ENCODE data around the gene GOPC. TPM values are rescaled to one million over a fixed set of nuclear protein-coding genes. Genes with fewer than 3 reads are reported as not detected.
A peak's percentile ranks its signal among the peaks of the same experiment; 100 is the strongest.

GOPC gene
- polyA plus RNA-seq, 1 donor from 2014 or later = 69.2 TPM

DNA sequence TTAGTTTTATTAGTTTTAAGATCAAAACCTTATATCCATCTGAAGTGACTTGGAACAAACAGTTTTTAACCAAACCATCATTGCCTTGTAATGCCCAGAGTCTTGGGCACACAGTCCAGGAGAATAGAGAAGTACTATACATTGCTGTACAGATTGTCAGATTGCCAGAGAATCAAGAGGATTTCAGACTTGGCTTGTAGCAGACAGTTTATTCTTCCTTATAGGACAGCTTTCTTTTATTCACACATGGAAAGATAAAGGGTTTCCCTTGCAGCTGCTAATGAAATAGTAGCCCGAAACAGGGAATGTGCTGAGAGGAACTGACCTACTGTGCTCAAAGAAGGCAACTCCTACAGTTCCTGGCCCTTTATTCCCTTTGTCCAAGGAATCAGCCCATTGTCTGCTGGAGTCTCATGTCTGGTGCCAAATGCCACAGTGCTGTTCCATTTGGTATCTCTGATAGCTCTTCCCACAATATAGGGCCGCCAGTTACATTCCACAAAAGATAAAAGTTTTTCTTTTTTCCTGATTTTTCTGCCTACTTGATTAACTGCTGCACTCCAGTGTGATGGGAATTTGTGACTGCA is 89.2 kb downstream of the GOPC start:
- H2AFZ ChIP-seq (ENCODE audit: low read depth, low read length) = no peak overlapping the region
- H3K9me3 ChIP-seq (ENCODE audit: low read length) = no peaks in the 10 kb centered on the region
- H3K9me2 ChIP-seq (ENCODE audit: insufficient read depth, low read length) = no peaks in the 10 kb centered on the region
- H3K36me3 ChIP-seq (ENCODE audit: insufficient read depth, low read length) = no peaks in the 10 kb centered on the region
- no peak overlapping the region for H3K27ac ChIP-seq (ENCODE audit: low read length)
- no peaks in the 10 kb centered on the region for H3K79me2 ChIP-seq (replicated peaks; ENCODE audit: insufficient read depth, low read length)
- H3F3A ChIP-seq (ENCODE audit: insufficient read depth, low read length, poor library complexity, severe bottlenecking) = no peaks in the 10 kb centered on the region
- H3K4me2 ChIP-seq (ENCODE audit: low read length) = no peak overlapping the region
- TF ChIP-seq TAF1 (IDR thresholded peaks at IDR 0.05; ENCODE audit: low read depth) = no peak
- no peak for TF ChIP-seq SMC3 (conservative IDR thresholded peaks at IDR 0.05; ENCODE audit: poor library complexity)
- no peak for TF ChIP-seq MXI1 (conservative IDR thresholded peaks at IDR 0.05; ENCODE audit: poor library complexity, severe bottlenecking)
- TF ChIP-seq POLR2AphosphoS5 (IDR thresholded peaks at IDR 0.05) = no peak
- no peak for TF ChIP-seq RAD21 (conservative IDR thresholded peaks at IDR 0.05)
- TF ChIP-seq, protein P1, sequence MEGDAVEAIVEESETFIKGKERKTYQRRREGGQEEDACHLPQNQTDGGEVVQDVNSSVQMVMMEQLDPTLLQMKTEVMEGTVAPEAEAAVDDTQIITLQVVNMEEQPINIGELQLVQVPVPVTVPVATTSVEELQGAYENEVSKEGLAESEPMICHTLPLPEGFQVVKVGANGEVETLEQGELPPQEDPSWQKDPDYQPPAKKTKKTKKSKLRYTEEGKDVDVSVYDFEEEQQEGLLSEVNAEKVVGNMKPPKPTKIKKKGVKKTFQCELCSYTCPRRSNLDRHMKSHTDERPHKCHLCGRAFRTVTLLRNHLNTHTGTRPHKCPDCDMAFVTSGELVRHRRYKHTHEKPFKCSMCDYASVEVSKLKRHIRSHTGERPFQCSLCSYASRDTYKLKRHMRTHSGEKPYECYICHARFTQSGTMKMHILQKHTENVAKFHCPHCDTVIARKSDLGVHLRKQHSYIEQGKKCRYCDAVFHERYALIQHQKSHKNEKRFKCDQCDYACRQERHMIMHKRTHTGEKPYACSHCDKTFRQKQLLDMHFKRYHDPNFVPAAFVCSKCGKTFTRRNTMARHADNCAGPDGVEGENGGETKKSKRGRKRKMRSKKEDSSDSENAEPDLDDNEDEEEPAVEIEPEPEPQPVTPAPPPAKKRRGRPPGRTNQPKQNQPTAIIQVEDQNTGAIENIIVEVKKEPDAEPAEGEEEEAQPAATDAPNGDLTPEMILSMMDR (IDR thresholded peaks at IDR 0.05; ENCODE audit: poor library complexity, severe bottlenecking) = no peak
- no peak for TF ChIP-seq EP300 (conservative IDR thresholded peaks at IDR 0.05; ENCODE audit: poor library complexity, severe bottlenecking)
- TF ChIP-seq EZH2 (IDR thresholded peaks at IDR 0.05; ENCODE audit: borderline replicate concordance, insufficient read depth, low read length, poor library complexity, severe bottlenecking) = no peak
- no peaks in the 10 kb centered on the region for H4K20me1 ChIP-seq (ENCODE audit: insufficient read depth)
- H3K27me3 ChIP-seq (ENCODE audit: insufficient read depth, low read depth, low read length) = no peaks in the 10 kb centered on the region
- H3K4me3 ChIP-seq (ENCODE audit: low read length) = no peak overlapping the region
- H3K9ac ChIP-seq (ENCODE audit: low read length) = no peak overlapping the region

DNA sequence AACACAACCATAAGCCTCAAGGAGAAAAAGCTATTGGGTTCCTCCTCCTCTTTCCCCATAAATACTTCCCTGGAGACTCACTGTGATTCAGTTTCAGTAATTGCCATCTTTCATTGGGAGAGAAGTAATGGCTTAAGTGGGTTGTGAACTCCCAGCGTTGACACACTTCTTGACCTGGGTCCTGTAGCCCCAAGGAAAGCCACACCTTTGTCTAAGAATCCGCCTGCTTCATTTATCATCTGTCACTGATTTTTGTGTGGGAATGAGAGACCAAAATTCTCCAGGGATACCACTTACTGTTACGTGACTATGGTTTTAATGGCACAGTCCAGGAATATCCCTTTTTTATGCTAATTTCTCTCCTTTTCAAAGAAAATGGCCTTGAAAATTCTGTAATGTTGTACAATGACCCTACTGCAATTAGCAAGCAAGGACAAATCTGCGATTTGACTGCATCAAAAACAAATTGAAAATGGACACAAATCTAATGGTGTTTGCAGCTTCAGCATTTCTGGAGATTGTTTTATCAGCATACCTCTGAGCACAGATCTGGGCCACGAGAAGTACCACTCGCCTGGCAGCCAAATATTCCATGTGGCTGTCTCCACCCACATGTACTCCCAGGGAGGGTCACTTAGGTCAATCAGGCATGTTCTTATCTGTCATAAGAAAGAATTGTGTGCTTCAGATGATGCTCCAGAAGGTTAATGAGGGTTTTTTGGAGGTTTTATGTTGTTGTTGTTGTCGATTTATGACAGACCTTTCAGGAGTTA is 90.1 kb downstream of the GOPC start:
- H3K4me2 ChIP-seq (ENCODE audit: low read length) = peak overlapping the region; percentile 34

More for the DNA sequence above, 90.1 kb downstream of the GOPC start:
- no peak overlapping the region for H2AFZ ChIP-seq (ENCODE audit: low read depth, low read length)
- H4K20me1 ChIP-seq (ENCODE audit: insufficient read depth) = no peaks in the 10 kb centered on the region
- TF ChIP-seq TAF1 (IDR thresholded peaks at IDR 0.05; ENCODE audit: low read depth) = no peak
- TF ChIP-seq EP300 (conservative IDR thresholded peaks at IDR 0.05; ENCODE audit: poor library complexity, severe bottlenecking) = no peak
- no peak for TF ChIP-seq SMC3 (conservative IDR thresholded peaks at IDR 0.05; ENCODE audit: poor library complexity)
- no peak for TF ChIP-seq EZH2 (IDR thresholded peaks at IDR 0.05; ENCODE audit: borderline replicate concordance, insufficient read depth, low read length, poor library complexity, severe bottlenecking)
- H3F3A ChIP-seq (ENCODE audit: insufficient read depth, low read length, poor library complexity, severe bottlenecking) = no peaks in the 10 kb centered on the region
- H3K27ac ChIP-seq (ENCODE audit: low read length) = peak overlapping the region; percentile 2
- no peak overlapping the region for H3K9ac ChIP-seq (ENCODE audit: low read length)
- peak overlapping the region; percentile 14 for H3K4me3 ChIP-seq (ENCODE audit: low read length)
- no peaks in the 10 kb centered on the region for H3K36me3 ChIP-seq (ENCODE audit: insufficient read depth, low read length)
- no peaks in the 10 kb centered on the region for H3K9me2 ChIP-seq (ENCODE audit: insufficient read depth, low read length)
- H3K27me3 ChIP-seq (ENCODE audit: insufficient read depth, low read depth, low read length) = no peaks in the 10 kb centered on the region
- no peaks in the 10 kb centered on the region for H3K79me2 ChIP-seq (replicated peaks; ENCODE audit: insufficient read depth, low read length)
- H3K9me3 ChIP-seq (ENCODE audit: low read length) = no peaks in the 10 kb centered on the region

Other genes starting within 250 kb of the GOPC start
- gene ROS1, start 176.6 kb downstream of the GOPC start, polyA plus RNA-seq = not detected in 2 replicates
- 11.4 and 21.4 TPM in 2 replicates for gene DCBLD1, start 119.8 kb downstream of the GOPC start, polyA plus RNA-seq
- gene NUS1, start 73.0 kb upstream of the GOPC start, polyA plus RNA-seq = 30.8 and 36.3 TPM in 2 replicates